Psoas muscle (tissue), 8 donors: ENCODE measurements around the gene CNTNAP2. TPM values are rescaled to one million over a fixed set of nuclear protein-coding genes. Genes with fewer than 3 reads are reported as not detected.

Experiments
- ATAC-seq, 4 donors: fragments of 200-7000 bp; cut with Tn5 transposase; one replicate each; pipeline ENCODE4 v1.9.1; 2020; ENCODE audit warnings: moderate library complexity in 3 of 4, mild to moderate bottlenecking in 2 of 4
- DNase-seq, 2 donors: peaks; one replicate each; pipeline ENCODE4 v3.0.0-alpha.2; 2020
- H3K27ac ChIP-seq: fragments of 200-600 bp; one replicate; pipeline ENCODE4 v1.8.0; 2022
- H3K27me3 ChIP-seq, 3 donors: fragments of 200-600 bp in 1 of 3; one replicate each; pipeline versions ENCODE4 v1.6.1 to v1.8.0; 2013 to 2022; ENCODE audit warnings: low read length in 2 of 3, mild to moderate bottlenecking in 2 of 3, moderate library complexity in 1 of 3; ENCODE audit not compliant: insufficient read depth in 3 of 3
- H3K36me3 ChIP-seq, 2 donors: fragments of 200-600 bp in 1 of 2; one replicate each; pipeline versions ENCODE4 v1.6.1 to v1.8.0; 2013 to 2022; ENCODE audit warnings: low read depth in 1 of 2, mild to moderate bottlenecking in 1 of 2, moderate library complexity in 1 of 2; ENCODE audit not compliant: insufficient read depth in 1 of 2
- H3K4me1 ChIP-seq: fragments of 200-600 bp; one replicate; pipeline ENCODE4 v1.8.0; 2022
- H3K4me3 ChIP-seq: fragments of 200-600 bp; one replicate; pipeline ENCODE4 v1.8.0; 2022; ENCODE audit warnings: mild to moderate bottlenecking
- H3K9me3 ChIP-seq: fragments of 200-600 bp; one replicate; pipeline ENCODE4 v1.8.0; 2022
- whole genome bisulfite sequencing, 3 donors: extraction: QIAGEN DNeasy Blood & Tissue Kit; methylation state at CpG; one replicate each; pipeline versions ENCODE4 v1.1.6 to v1.1.7; 2013; 5-methylcytosine and 5-hydroxymethylcytosine counted together
- intact Hi-C, 2 donors: fragments of 100-400 bp; cut with DNase I; formaldehyde crosslinking; loops; one replicate each; pipeline versions ENCODE4 v1.11.0 to v1.14.2; 2022
- polyA plus RNA-seq, 3 donors: library from polyadenylated mRNA; stranded (reverse); fragments of 200-250 nt; gene quantifications; one replicate each; pipeline ENCODE4 v1.2.3, GENCODE V29; 2013
- total RNA-seq, 4 donors: library from RNA; stranded (reverse); fragmentation: NEBNext Ultra II Directional in 2 of 4; extraction: Animal tissue kit (Norgen Biotek cat#: 25700) in 2 of 4; gene quantifications; one replicate each; pipeline versions ENCODE4 v1.2.1 to v1.2.4, GENCODE V29; 2021 to 2023
- TF ChIP-seq, protein P1 (sequence below): fragments of 200-600 bp; IDR thresholded peaks from one replicate; pipeline ENCODE4 v1.8.0; 2022; ENCODE audit warnings: antibody characterized with exemption
- donor health status: healthy with polysubstance abuse.
- donor health status: DM: no; HTN: no; CAD: no; lungs with moderate emphysema.
- donor health status: Bipolar disorder and iron deficiency.
- donor health status: healthy.
- donor health status: DM: yes; HTN: yes; CAD: no.
- donor health status: DM: no; HTN: no; CAD: no.
- donor health status: DM: no; HTN: no; CAD: no.
- donor health status: DM: yes; HTN: yes; CAD: no.

CNTNAP2 gene
- total and polyA plus RNA-seq, 7 donors, result 0.01 to 0.13 TPM; not detected in 5

GRCh38 chr7:148287538-148287937 lies 2170.9 kb downstream of the CNTNAP2 start:
- no peak for ATAC-seq
- intact Hi-C loops, result no loop called here

GRCh38 chr7:148288592-148289151 lies 2172.1 kb downstream of the CNTNAP2 start:
- intact Hi-C loops, result no loop called here
- ATAC-seq, result no peak
- Histone ChIP-seq H3K27ac (no peak overlapping the region), H3K27me3 (no peaks in the 10 kb centered on the region), H3K36me3 (no peaks in the 10 kb centered on the region), H3K4me3 (no peak overlapping the region), H3K9me3 (no peaks in the 10 kb centered on the region), H3K4me1 (no peaks in the 10 kb centered on the region)
- no peak for DNase-seq
- TF ChIP-seq, protein P1, sequence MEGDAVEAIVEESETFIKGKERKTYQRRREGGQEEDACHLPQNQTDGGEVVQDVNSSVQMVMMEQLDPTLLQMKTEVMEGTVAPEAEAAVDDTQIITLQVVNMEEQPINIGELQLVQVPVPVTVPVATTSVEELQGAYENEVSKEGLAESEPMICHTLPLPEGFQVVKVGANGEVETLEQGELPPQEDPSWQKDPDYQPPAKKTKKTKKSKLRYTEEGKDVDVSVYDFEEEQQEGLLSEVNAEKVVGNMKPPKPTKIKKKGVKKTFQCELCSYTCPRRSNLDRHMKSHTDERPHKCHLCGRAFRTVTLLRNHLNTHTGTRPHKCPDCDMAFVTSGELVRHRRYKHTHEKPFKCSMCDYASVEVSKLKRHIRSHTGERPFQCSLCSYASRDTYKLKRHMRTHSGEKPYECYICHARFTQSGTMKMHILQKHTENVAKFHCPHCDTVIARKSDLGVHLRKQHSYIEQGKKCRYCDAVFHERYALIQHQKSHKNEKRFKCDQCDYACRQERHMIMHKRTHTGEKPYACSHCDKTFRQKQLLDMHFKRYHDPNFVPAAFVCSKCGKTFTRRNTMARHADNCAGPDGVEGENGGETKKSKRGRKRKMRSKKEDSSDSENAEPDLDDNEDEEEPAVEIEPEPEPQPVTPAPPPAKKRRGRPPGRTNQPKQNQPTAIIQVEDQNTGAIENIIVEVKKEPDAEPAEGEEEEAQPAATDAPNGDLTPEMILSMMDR, result no peak
- WGBS, 3 donors, result 96 to 100% (median 97%) methylated on average over 1 of the region's 1 CpG

More at GRCh38 chr7:148287538-148287937, 2170.9 kb downstream of the CNTNAP2 start:
- DNase-seq, result no peak
- Histone ChIP-seq H3K27me3 (no peaks in the 10 kb centered on the region), H3K4me3 (no peak overlapping the region), H3K4me1 (no peaks in the 10 kb centered on the region), H3K36me3 (no peaks in the 10 kb centered on the region), H3K27ac (no peak overlapping the region), H3K9me3 (no peaks in the 10 kb centered on the region)
- 89 to 100% (median 96%) methylated on average over 1 to 2 of the region's 2 CpGs for WGBS, 3 donors
- TF ChIP-seq, protein P1, result no peak

- 10 to 17% (median 15%) methylated on average over 1 of the region's 1 CpG for WGBS, 3 donors
- no peak for ATAC-seq
- intact Hi-C loops, result no loop called here
These were observed 2173.0 kb downstream of the CNTNAP2 start for GRCh38 chr7:148289630-148290029.

GRCh38 chr7:148290538-148290937 lies 2173.9 kb downstream of the CNTNAP2 start:
- 20 to 34% (median 25%) methylated on average over 3 of the region's 3 CpGs for WGBS, 3 donors
- Histone ChIP-seq H3K9me3 (no peaks in the 10 kb centered on the region), H3K27ac (no peak overlapping the region), H3K4me1 (no peaks in the 10 kb centered on the region), H3K36me3 (no peaks in the 10 kb centered on the region), H3K4me3 (no peak overlapping the region), H3K27me3 (no peaks in the 10 kb centered on the region)
- DNase-seq (no peak), ATAC-seq (no peak)
- intact Hi-C loops, result no loop called here
- TF ChIP-seq, protein P1, result no peak

More at GRCh38 chr7:148289630-148290029, 2173.0 kb downstream of the CNTNAP2 start:
- Histone ChIP-seq H3K4me3 (no peak overlapping the region), H3K36me3 (no peaks in the 10 kb centered on the region), H3K27ac (no peak overlapping the region), H3K27me3 (no peaks in the 10 kb centered on the region), H3K4me1 (no peaks in the 10 kb centered on the region), H3K9me3 (no peaks in the 10 kb centered on the region)
- TF ChIP-seq, protein P1, result no peak
- no peak for DNase-seq

DNA sequence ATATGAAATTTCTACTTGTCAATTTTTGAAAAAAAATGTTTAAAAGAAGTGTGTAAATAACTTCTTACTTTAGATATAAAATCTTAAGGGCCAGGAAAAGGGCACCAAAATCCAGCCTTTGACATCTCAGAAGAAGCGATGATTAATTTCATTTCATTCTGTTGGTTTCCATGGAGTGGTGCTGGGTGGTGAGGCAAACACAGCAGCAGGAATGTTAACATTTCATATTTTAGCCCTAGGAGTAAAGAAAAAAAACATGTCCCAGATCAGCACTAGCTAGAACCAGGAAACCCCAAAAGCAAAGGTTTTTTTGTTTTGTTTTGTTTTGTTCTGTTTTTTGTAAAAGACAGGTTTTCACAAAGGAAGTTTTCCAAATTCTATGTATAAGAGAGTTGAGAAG lies 2175.2 kb downstream of the CNTNAP2 start:
- 94 to 97% (median 97%) methylated on average over 1 of the region's 1 CpG for WGBS, 3 donors
- H3K27me3 ChIP-seq, result no peaks in the 10 kb centered on the region
- no peaks in the 10 kb centered on the region for H3K9me3 ChIP-seq
- H3K4me3 ChIP-seq, result no peak overlapping the region
- no peaks in the 10 kb centered on the region for H3K4me1 ChIP-seq
- H3K36me3 ChIP-seq, result no peaks in the 10 kb centered on the region
- no peak for ATAC-seq
- H3K27ac ChIP-seq, result no peak overlapping the region
- TF ChIP-seq, protein P1, result no peak
- intact Hi-C loops, result no loop called here
- no peak for DNase-seq
